ENCODE data around the gene ATG9B.

GRCh38 chr7:151053751-151054150 is 29.5 kb upstream of the ATG9B start:
- TF ChIP-seq CTCF (IDR thresholded peaks at IDR 0.05) (no peak), POLR2A (IDR thresholded peaks at IDR 0.05) (no peak)
